IMR-90 (cell line): ENCODE measurements around the gene TOMM22. TPM values are rescaled to one million over a fixed set of nuclear protein-coding genes. Genes with fewer than 3 reads are reported as not detected.

Experiments
- ATAC-seq: fragments of 200-7000 bp; cut with Tn5 transposase; 2 replicates; pipeline ENCODE4 v1.9.1; 2020; ENCODE audit warnings: low read depth, mild to moderate bottlenecking, moderate library complexity
- BruUV-seq: library from RNA; stranded (reverse); fragments of 400-500 nt; replicated peaks from 2 replicates; lab custom pipeline; 2021; lab: Mats Ljungman, UMichigan
- CTCF ChIA-PET: fragments of 300-600 bp; formaldehyde crosslinking; extraction: SDS; loops from one replicate; lab custom pipeline; 2021; ENCODE audit warnings: antibody characterized with exemption; lab: Yijun Ruan, JAX
- POLR2A ChIA-PET: fragments of 300-600 bp; sonication (Branson Sonifier 250); formaldehyde crosslinking; loops from one replicate; lab custom pipeline; 2022; ENCODE audit warnings: antibody characterized with exemption; ENCODE audit not compliant: unreplicated experiment; lab: Charles Lee
- DNase-seq: peaks from one replicate; pipeline ENCODE4 v3.0.0; 2013
- H2AFZ ChIP-seq: replicated peaks from 2 replicates; pipeline ENCODE3; 2013; ENCODE audit warnings: low read length, mild to moderate bottlenecking; ENCODE audit not compliant: poor library complexity
- H2AK5ac ChIP-seq: 2 replicates; pipeline ENCODE4 v1.6.1; 2013; ENCODE audit warnings: low read depth, low read length, inconsistent platforms
- H2AK9ac ChIP-seq: replicated peaks from 2 replicates; pipeline ENCODE3; 2013; ENCODE audit warnings: mild to moderate bottlenecking, low read depth, low read length, moderate library complexity; ENCODE audit not compliant: poor library complexity
- H2BK120ac ChIP-seq: 2 replicates; pipeline ENCODE4 v1.6.1; 2013; ENCODE audit warnings: low read depth, low read length, inconsistent platforms
- H2BK15ac ChIP-seq: 3 replicates; pipeline ENCODE4 v1.6.1; 2013; ENCODE audit warnings: low read depth, low read length, inconsistent platforms
- H2BK20ac ChIP-seq: 2 replicates; pipeline ENCODE4 v1.6.1; 2013; ENCODE audit warnings: low read depth, mild to moderate bottlenecking, inconsistent platforms, low read length, moderate library complexity
- H2BK5ac ChIP-seq: 2 replicates; pipeline ENCODE4 v1.6.1; 2013; ENCODE audit warnings: mild to moderate bottlenecking, low read depth, low read length, inconsistent platforms; ENCODE audit not compliant: poor library complexity, severe bottlenecking
- H3K14ac ChIP-seq: replicated peaks from 2 replicates; pipeline ENCODE4 v1.6.1; 2013; ENCODE audit warnings: low read depth, low read length, inconsistent platforms
- H3K18ac ChIP-seq: 2 replicates; pipeline ENCODE4 v1.6.1; 2013; ENCODE audit warnings: low read depth, low read length, control low read depth
- H3K23ac ChIP-seq: 2 replicates; pipeline ENCODE4 v1.6.1; 2013; ENCODE audit warnings: low read depth, low read length, inconsistent platforms
- H3K27ac ChIP-seq: 2 replicates; pipeline ENCODE4 v1.5.1; 2013; ENCODE audit warnings: mild to moderate bottlenecking, control low read depth, low read length; ENCODE audit not compliant: insufficient read depth
- H3K27me3 ChIP-seq: 2 replicates; pipeline ENCODE4 v1.6.1; 2013; ENCODE audit warnings: low read length; ENCODE audit not compliant: control insufficient read depth, insufficient read depth
- H3K36me3 ChIP-seq: 2 replicates; pipeline ENCODE4 v1.6.1; 2013; ENCODE audit warnings: low read length, mixed read lengths; ENCODE audit not compliant: control insufficient read depth, insufficient read depth
- H3K4ac ChIP-seq: 2 replicates; pipeline ENCODE4 v1.6.1; 2013; ENCODE audit warnings: low read depth, low read length, inconsistent platforms
- H3K4me1 ChIP-seq: 2 replicates; pipeline ENCODE4 v1.6.1; 2013; ENCODE audit warnings: low read length, mixed read lengths; ENCODE audit not compliant: control insufficient read depth, insufficient read depth
- H3K4me2 ChIP-seq: 2 replicates; pipeline ENCODE4 v1.6.1; 2013; ENCODE audit warnings: low read depth, mild to moderate bottlenecking, control low read depth, low read length, moderate library complexity
- H3K4me3 ChIP-seq: 2 replicates; pipeline ENCODE4 v1.5.1; 2013; ENCODE audit warnings: low read depth, mild to moderate bottlenecking, control low read depth, low read length, moderate library complexity; ENCODE audit not compliant: insufficient read depth
- H3K56ac ChIP-seq: 2 replicates; pipeline ENCODE4 v1.6.1; 2013; ENCODE audit warnings: low read length, inconsistent platforms; ENCODE audit not compliant: insufficient read depth; ENCODE audit errors: extremely low read depth
- H3K79me1 ChIP-seq, 2 experiments: 2 replicates each; pipeline ENCODE4 v1.6.1; 2013; ENCODE audit warnings: low read length in 2 of 2, inconsistent platforms in 1 of 2, low read depth in 1 of 2
- H3K9ac ChIP-seq: 2 replicates; pipeline ENCODE4 v1.6.1; 2013; ENCODE audit warnings: low read depth, low read length, control low read depth
- H3K9me1 ChIP-seq: 2 replicates; pipeline ENCODE4 v1.6.1; 2013; ENCODE audit warnings: low read length, inconsistent platforms; ENCODE audit not compliant: insufficient read depth
- H3K9me3 ChIP-seq: 2 replicates; pipeline ENCODE4 v1.6.1; 2013; ENCODE audit warnings: low read length; ENCODE audit not compliant: control insufficient read depth, insufficient read depth
- H4K20me1 ChIP-seq: 2 replicates; pipeline ENCODE4 v1.6.1; 2013; ENCODE audit warnings: low read length, inconsistent platforms; ENCODE audit not compliant: insufficient read depth
- H4K5ac ChIP-seq: 2 replicates; pipeline ENCODE4 v1.6.1; 2013; ENCODE audit warnings: mild to moderate bottlenecking, low read depth, low read length, control low read depth
- H4K8ac ChIP-seq, 2 experiments: 2 replicates each; pipeline ENCODE4 v1.6.1; 2013; ENCODE audit warnings: low read depth in 2 of 2, low read length in 2 of 2, control low read depth in 1 of 2, inconsistent platforms in 1 of 2
- H4K91ac ChIP-seq: 2 replicates; pipeline ENCODE4 v1.6.1; 2013; ENCODE audit warnings: low read depth, low read length, inconsistent platforms; ENCODE audit not compliant: insufficient read depth
- BHLHE40 ChIP-seq: fragments of 150-350 bp; IDR thresholded peaks from 2 replicates; pipeline ENCODE4 v1.6.1; 2016; ENCODE audit warnings: mild to moderate bottlenecking, low read depth, low read length
- CEBPB ChIP-seq: IDR thresholded peaks from 2 replicates; pipeline ENCODE4 v1.6.1; 2012; ENCODE audit warnings: low read depth, low read length, improper control_type of control experiment
- CHD1 ChIP-seq: IDR thresholded peaks from 2 replicates; pipeline ENCODE4 v1.6.1; 2012; ENCODE audit warnings: low read depth, low read length, improper control_type of control experiment
- CTCF ChIP-seq: conservative IDR thresholded peaks from 2 replicates; pipeline ENCODE4 v1.5.1; 2012; ENCODE audit warnings: mild to moderate bottlenecking, low read depth, low read length, improper control_type of control experiment
- ELK1 ChIP-seq: fragments of 150-350 bp; IDR thresholded peaks from 2 replicates; pipeline ENCODE4 v1.6.1; 2016; ENCODE audit warnings: low read depth, mild to moderate bottlenecking, low read length, moderate library complexity, borderline replicate concordance
- FOS ChIP-seq: fragments of 150-350 bp; IDR thresholded peaks from 2 replicates; pipeline ENCODE4 v1.6.1; 2016; ENCODE audit warnings: low read depth, low read length
- MAFK ChIP-seq: IDR thresholded peaks from 2 replicates; pipeline ENCODE4 v1.6.1; 2012; ENCODE audit warnings: low read depth, low read length, improper control_type of control experiment
- MAZ ChIP-seq: IDR thresholded peaks from 2 replicates; pipeline ENCODE4 v1.6.1; 2012; ENCODE audit warnings: low read depth, mild to moderate bottlenecking, low read length, improper control_type of control experiment, moderate library complexity, borderline replicate concordance
- MXI1 ChIP-seq: IDR thresholded peaks from 2 replicates; pipeline ENCODE4 v1.6.1; 2012; ENCODE audit warnings: low read depth, mild to moderate bottlenecking, low read length, moderate library complexity, borderline replicate concordance
- NFE2L2 ChIP-seq: fragments of 150-350 bp; IDR thresholded peaks from 2 replicates; pipeline ENCODE4 v1.6.1; 2016; ENCODE audit warnings: low read depth, mild to moderate bottlenecking, low read length
- POLR2A ChIP-seq: IDR thresholded peaks from 2 replicates; pipeline ENCODE4 v1.6.1; 2012; ENCODE audit warnings: mild to moderate bottlenecking, low read depth, low read length
- RAD21 ChIP-seq: IDR thresholded peaks from 2 replicates; pipeline ENCODE4 v1.6.1; 2012; ENCODE audit warnings: low read length, improper control_type of control experiment
- RCOR1 ChIP-seq: IDR thresholded peaks from 2 replicates; pipeline ENCODE4 v1.6.1; 2012; ENCODE audit warnings: mild to moderate bottlenecking, low read length, improper control_type of control experiment; ENCODE audit not compliant: insufficient replicate concordance
- RFX5 ChIP-seq: IDR thresholded peaks from 2 replicates; pipeline ENCODE4 v1.8.0; 2012; ENCODE audit warnings: low read depth, mild to moderate bottlenecking, low read length, moderate library complexity
- SMC3 ChIP-seq: fragments of 150-350 bp; IDR thresholded peaks from 2 replicates; pipeline ENCODE4 v1.6.1; 2016; ENCODE audit warnings: low read depth, mild to moderate bottlenecking, antibody characterized with exemption, low read length, moderate library complexity
- USF2 ChIP-seq: fragments of 150-350 bp; IDR thresholded peaks from 2 replicates; pipeline ENCODE4 v1.6.1; 2017; ENCODE audit warnings: mild to moderate bottlenecking, antibody characterized with exemption, low read length, low read depth
- WGBS, 2 experiments: methylation state at CpG; one replicate each; pipeline versions ENCODE4 v1.1.5 to v1.1.7; 2013; ENCODE audit warnings: missing lambda C conversion rate in 2 of 2; ENCODE audit not compliant: insufficient read length in 1 of 2; ENCODE audit errors: extremely low coverage in 2 of 2; 5-methylcytosine and 5-hydroxymethylcytosine counted together
- dilution Hi-C: fragments of 300-500 bp; cut with HindIII; formaldehyde crosslinking; loops from one replicate; pipeline ENCODE4 v1.14.3; 2018; ENCODE audit warnings: low sequenced_read_pairs; ENCODE audit not compliant: unreplicated experiment
- in situ Hi-C: fragments of 300-500 bp; cut with MboI; formaldehyde crosslinking; loops from 3 replicates; pipeline ENCODE4 v1.14.3; 2019; ENCODE audit warnings: low sequenced_read_pairs, inconsistent platforms, mixed read lengths
- intact Hi-C: fragments of 100-400 bp; cut with micrococcal nuclease; formaldehyde crosslinking; loops from 2 replicates; pipeline ENCODE4 v1.10.0; 2022
- polyA plus RNA-seq, 3 experiments: library from polyadenylated mRNA; depleted of rRNA; stranded (reverse); fragments of >200 nt; gene quantifications; 2 replicates each; pipeline ENCODE4 v1.2.3, GENCODE V29; 2012; ENCODE audit warnings: low replicate concordance in 1 of 3
- total RNA-seq: library from RNA; depleted of rRNA; stranded (reverse); fragments of >200 nt; gene quantifications from 2 replicates; pipeline ENCODE4 v1.2.3, GENCODE V29; 2012

TOMM22 gene
- total and polyA plus RNA-seq, 2 of the 4 experiments (the other 2 are of a cell fraction), result 38.7 to 78.0 TPM

DNA sequence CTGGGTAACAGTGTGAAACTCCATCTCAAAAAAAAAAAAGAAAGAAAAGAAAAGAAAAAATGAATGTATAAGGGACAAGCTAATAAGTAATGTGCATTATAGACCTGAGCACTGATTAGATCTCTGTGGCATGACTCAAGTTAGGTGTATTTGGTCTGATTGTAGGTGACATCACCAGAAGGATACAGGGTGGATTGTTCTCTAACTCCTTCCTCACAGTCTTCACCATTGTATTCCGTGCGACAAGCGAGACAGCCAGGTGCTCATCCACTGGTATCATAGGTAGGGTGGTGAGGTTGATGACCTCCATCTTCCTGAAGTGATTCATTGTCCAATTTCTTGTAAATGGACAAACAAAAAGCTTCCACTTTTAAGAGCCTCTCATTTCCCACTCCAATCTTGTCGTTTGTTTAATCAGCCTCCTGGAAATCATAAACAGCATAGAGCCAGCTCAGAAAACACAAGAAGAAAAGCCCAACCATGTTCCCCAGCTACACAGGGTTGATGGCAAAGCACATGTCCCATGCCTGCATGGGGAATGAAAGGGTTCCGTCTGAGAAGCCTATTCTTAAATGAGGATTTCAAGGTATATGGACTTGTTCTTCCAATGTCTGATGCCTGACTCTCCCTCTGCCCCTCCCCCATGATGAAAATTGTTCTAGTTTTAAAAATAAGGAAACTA lies 31.8 kb upstream of the TOMM22 start:
- no peak for TF ChIP-seq USF2
- no peak for TF ChIP-seq FOS
- TF ChIP-seq CTCF, result no peak
- no peak for TF ChIP-seq ELK1
- no peak for TF ChIP-seq BHLHE40
- no peak for TF ChIP-seq CHD1
- TF ChIP-seq RFX5, result no peak
- TF ChIP-seq RCOR1, result no peak
- TF ChIP-seq POLR2A, result no peak
- no peak for TF ChIP-seq SMC3
- no peak for TF ChIP-seq RAD21
- TF ChIP-seq MXI1, result no peak
- no peak for TF ChIP-seq NFE2L2
- TF ChIP-seq MAFK, result no peak
- no peak for TF ChIP-seq MAZ
- no peak for TF ChIP-seq CEBPB
- H3K18ac ChIP-seq, result no peak overlapping the region
- ChIA-PET POLR2A (no interaction called here), CTCF (no interaction called here)
- no peak overlapping the region for H2BK15ac ChIP-seq
- no peak overlapping the region for H3K9ac ChIP-seq
- no peak overlapping the region for H3K4me2 ChIP-seq
- no peak for ATAC-seq
- no peak overlapping the region for H2AK5ac ChIP-seq
- H4K91ac ChIP-seq, result no peak overlapping the region
- H3K9me1 ChIP-seq, result peaks cover 2% of the 10 kb centered on the region
- no peak overlapping the region for H4K5ac ChIP-seq
- no peaks in the 10 kb centered on the region for H3K27me3 ChIP-seq
- H3K56ac ChIP-seq, result no peak overlapping the region
- H3K4me1 ChIP-seq, result no peaks in the 10 kb centered on the region
- no peak overlapping the region for H2BK5ac ChIP-seq
- H3K27ac ChIP-seq, result no peak overlapping the region
- H3K23ac ChIP-seq, result no peak overlapping the region
- no peak overlapping the region for H2BK20ac ChIP-seq
- H4K8ac ChIP-seq, result no peak overlapping the region
- no peak overlapping the region for H2BK120ac ChIP-seq
- no peak overlapping the region for H2AK9ac ChIP-seq
- H3K9me3 ChIP-seq, result no peaks in the 10 kb centered on the region
- in situ Hi-C loops (no loop called here), intact Hi-C loops (no loop called here), dilution Hi-C loops (no loop called here)
- H3K79me1 ChIP-seq, result no peaks in the 10 kb centered on the region
- H3K14ac ChIP-seq, result no peak overlapping the region
- H4K20me1 ChIP-seq, result no peaks in the 10 kb centered on the region
- no peak overlapping the region for H3K4ac ChIP-seq
- DNase-seq, result no peak
- 80% methylated on average over 1 of the region's 5 CpGs; no CpG with 5 or more reads in 1 of the 2 experiments for WGBS, 2 experiments
- no peaks in the 10 kb centered on the region for H3K36me3 ChIP-seq
- no peak overlapping the region for H3K4me3 ChIP-seq
- no peak overlapping the region for H2AFZ ChIP-seq
- BruUV-seq, result no TSS peak
